Measurements from ENCODE around the gene MTA2.

The MTA2 gene

DNA sequence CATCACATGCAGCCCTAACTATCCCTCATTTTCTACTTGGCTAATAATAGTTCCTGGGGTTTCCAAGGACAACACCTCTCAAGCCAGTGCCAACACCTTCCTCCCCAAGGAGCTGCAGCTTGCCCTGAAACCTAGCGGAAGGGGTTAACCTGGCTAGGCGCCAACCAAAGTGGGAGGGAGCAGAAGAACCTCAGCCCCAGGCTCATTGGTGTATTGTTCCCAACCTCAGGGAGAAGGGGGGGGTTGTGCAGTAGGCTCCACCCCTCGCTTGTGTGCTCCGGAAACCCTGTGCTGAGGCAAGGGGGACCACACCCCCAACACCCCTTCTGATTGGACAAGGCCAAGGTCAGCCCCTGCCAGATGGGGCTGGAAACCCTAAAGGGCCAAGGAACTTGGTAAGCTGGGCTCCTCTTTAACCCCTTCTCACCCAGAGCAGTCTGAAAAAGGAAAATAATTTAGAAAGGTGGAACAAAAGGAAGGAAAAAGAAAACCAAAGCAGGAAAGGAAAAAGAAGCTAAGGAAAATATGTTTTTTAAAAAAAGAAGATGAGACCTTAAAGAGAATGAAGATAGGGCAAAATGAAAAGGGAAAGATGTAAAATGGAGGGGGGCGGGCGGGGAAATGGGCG lies 2.5 kb downstream of the MTA2 start (continued):
- TF ChIP-seq, protein P1, sequence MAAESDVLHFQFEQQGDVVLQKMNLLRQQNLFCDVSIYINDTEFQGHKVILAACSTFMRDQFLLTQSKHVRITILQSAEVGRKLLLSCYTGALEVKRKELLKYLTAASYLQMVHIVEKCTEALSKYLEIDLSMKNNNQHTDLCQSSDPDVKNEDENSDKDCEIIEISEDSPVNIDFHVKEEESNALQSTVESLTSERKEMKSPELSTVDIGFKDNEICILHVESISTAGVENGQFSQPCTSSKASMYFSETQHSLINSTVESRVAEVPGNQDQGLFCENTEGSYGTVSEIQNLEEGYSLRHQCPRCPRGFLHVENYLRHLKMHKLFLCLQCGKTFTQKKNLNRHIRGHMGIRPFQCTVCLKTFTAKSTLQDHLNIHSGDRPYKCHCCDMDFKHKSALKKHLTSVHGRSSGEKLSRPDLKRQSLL (tag by site-specific recombination; IDR thresholded peaks at IDR 0.05), result no peak
- TF ChIP-seq ZNF76 (tag by site-specific recombination; IDR thresholded peaks at IDR 0.05; ENCODE audit: borderline replicate concordance, low read depth) (no peak), ZNF510 (tag by site-specific recombination; IDR thresholded peaks at IDR 0.05; ENCODE audit: insufficient replicate concordance) (no peak), ZNF791 (tag by site-specific recombination; IDR thresholded peaks at IDR 0.05) (no peak), SCRT2 (tag by site-specific recombination; IDR thresholded peaks at IDR 0.05) (no peak), ZNF19 (tag by site-specific recombination; IDR thresholded peaks at IDR 0.05; ENCODE audit: low read depth) (no peak), ZBTB20 (tag by site-specific recombination; IDR thresholded peaks at IDR 0.05) (no peak), ZNF514 (tag by site-specific recombination; IDR thresholded peaks at IDR 0.05) (no peak), ZNF223 (tag by site-specific recombination; IDR thresholded peaks at IDR 0.05) (no peak), ZNF366 (tag by site-specific recombination; conservative IDR thresholded peaks at IDR 0.05) (peak; percentile 76), ZNF10 (tag by site-specific recombination; IDR thresholded peaks at IDR 0.05) (no peak), ZSCAN23 (tag by site-specific recombination; IDR thresholded peaks at IDR 0.05) (no peak), ZNF830 (tag by site-specific recombination; IDR thresholded peaks at IDR 0.05; ENCODE audit: low read depth) (no peak), ZNF169 (tag by site-specific recombination; IDR thresholded peaks at IDR 0.05) (no peak), KLF9 (tag by site-specific recombination; IDR thresholded peaks at IDR 0.05; ENCODE audit: low read depth) (peak; percentile 87), ZNF175 (tag by site-specific recombination; IDR thresholded peaks at IDR 0.05) (no peak), ZBTB21 (tag by site-specific recombination; IDR thresholded peaks at IDR 0.05) (no peak), ZNF677 (tag by site-specific recombination; IDR thresholded peaks at IDR 0.05) (no peak), ZFHX2 (tag by site-specific recombination; conservative IDR thresholded peaks at IDR 0.05) (0 out of 2 replicates have a peak, but pooled peaks have one; percentile 7), ZNF626 (tag by site-specific recombination; IDR thresholded peaks at IDR 0.05) (no peak), ZBTB7A (tag by site-specific recombination; IDR thresholded peaks at IDR 0.05; ENCODE audit: low read depth) (no peak), ZNF140 (tag by site-specific recombination; IDR thresholded peaks at IDR 0.05) (no peak)
- TF ChIP-seq, protein P2, sequence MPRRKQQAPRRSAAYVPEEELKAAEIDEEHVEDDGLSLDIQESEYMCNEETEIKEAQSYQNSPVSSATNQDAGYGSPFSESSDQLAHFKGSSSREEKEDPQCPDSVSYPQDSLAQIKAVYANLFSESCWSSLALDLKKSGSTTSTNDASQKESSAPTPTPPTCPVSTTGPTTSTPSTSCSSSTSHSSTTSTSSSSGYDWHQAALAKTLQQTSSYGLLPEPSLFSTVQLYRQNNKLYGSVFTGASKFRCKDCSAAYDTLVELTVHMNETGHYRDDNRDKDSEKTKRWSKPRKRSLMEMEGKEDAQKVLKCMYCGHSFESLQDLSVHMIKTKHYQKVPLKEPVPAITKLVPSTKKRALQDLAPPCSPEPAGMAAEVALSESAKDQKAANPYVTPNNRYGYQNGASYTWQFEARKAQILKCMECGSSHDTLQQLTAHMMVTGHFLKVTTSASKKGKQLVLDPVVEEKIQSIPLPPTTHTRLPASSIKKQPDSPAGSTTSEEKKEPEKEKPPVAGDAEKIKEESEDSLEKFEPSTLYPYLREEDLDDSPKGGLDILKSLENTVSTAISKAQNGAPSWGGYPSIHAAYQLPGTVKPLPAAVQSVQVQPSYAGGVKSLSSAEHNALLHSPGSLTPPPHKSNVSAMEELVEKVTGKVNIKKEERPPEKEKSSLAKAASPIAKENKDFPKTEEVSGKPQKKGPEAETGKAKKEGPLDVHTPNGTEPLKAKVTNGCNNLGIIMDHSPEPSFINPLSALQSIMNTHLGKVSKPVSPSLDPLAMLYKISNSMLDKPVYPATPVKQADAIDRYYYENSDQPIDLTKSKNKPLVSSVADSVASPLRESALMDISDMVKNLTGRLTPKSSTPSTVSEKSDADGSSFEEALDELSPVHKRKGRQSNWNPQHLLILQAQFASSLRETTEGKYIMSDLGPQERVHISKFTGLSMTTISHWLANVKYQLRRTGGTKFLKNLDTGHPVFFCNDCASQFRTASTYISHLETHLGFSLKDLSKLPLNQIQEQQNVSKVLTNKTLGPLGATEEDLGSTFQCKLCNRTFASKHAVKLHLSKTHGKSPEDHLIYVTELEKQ (tag by site-specific recombination; IDR thresholded peaks at IDR 0.05; ENCODE audit: borderline replicate concordance), result no peak
- TF ChIP-seq, protein P3, sequence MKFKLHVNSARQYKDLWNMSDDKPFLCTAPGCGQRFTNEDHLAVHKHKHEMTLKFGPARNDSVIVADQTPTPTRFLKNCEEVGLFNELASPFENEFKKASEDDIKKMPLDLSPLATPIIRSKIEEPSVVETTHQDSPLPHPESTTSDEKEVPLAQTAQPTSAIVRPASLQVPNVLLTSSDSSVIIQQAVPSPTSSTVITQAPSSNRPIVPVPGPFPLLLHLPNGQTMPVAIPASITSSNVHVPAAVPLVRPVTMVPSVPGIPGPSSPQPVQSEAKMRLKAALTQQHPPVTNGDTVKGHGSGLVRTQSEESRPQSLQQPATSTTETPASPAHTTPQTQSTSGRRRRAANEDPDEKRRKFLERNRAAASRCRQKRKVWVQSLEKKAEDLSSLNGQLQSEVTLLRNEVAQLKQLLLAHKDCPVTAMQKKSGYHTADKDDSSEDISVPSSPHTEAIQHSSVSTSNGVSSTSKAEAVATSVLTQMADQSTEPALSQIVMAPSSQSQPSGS (tag by site-specific recombination; IDR thresholded peaks at IDR 0.05; ENCODE audit: low read depth), result no peak
- TF ChIP-seq, protein P4, sequence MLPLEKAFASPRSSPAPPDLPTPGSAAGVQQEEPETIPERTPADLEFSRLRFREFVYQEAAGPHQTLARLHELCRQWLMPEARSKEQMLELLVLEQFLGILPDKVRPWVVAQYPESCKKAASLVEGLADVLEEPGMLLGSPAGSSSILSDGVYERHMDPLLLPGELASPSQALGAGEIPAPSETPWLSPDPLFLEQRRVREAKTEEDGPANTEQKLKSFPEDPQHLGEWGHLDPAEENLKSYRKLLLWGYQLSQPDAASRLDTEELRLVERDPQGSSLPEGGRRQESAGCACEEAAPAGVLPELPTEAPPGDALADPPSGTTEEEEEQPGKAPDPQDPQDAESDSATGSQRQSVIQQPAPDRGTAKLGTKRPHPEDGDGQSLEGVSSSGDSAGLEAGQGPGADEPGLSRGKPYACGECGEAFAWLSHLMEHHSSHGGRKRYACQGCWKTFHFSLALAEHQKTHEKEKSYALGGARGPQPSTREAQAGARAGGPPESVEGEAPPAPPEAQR (tag by site-specific recombination; IDR thresholded peaks at IDR 0.05), result no peak
- TF ChIP-seq, protein P5, sequence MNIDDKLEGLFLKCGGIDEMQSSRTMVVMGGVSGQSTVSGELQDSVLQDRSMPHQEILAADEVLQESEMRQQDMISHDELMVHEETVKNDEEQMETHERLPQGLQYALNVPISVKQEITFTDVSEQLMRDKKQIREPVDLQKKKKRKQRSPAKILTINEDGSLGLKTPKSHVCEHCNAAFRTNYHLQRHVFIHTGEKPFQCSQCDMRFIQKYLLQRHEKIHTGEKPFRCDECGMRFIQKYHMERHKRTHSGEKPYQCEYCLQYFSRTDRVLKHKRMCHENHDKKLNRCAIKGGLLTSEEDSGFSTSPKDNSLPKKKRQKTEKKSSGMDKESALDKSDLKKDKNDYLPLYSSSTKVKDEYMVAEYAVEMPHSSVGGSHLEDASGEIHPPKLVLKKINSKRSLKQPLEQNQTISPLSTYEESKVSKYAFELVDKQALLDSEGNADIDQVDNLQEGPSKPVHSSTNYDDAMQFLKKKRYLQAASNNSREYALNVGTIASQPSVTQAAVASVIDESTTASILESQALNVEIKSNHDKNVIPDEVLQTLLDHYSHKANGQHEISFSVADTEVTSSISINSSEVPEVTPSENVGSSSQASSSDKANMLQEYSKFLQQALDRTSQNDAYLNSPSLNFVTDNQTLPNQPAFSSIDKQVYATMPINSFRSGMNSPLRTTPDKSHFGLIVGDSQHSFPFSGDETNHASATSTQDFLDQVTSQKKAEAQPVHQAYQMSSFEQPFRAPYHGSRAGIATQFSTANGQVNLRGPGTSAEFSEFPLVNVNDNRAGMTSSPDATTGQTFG (tag by site-specific recombination; IDR thresholded peaks at IDR 0.05; ENCODE audit: borderline replicate concordance), result no peak
- TF ChIP-seq, protein P6, sequence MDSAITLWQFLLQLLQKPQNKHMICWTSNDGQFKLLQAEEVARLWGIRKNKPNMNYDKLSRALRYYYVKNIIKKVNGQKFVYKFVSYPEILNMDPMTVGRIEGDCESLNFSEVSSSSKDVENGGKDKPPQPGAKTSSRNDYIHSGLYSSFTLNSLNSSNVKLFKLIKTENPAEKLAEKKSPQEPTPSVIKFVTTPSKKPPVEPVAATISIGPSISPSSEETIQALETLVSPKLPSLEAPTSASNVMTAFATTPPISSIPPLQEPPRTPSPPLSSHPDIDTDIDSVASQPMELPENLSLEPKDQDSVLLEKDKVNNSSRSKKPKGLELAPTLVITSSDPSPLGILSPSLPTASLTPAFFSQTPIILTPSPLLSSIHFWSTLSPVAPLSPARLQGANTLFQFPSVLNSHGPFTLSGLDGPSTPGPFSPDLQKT (IDR thresholded peaks at IDR 0.05; ENCODE audit: borderline replicate concordance, low read depth, low read length), result peak; percentile 80
- TF ChIP-seq, protein P7, sequence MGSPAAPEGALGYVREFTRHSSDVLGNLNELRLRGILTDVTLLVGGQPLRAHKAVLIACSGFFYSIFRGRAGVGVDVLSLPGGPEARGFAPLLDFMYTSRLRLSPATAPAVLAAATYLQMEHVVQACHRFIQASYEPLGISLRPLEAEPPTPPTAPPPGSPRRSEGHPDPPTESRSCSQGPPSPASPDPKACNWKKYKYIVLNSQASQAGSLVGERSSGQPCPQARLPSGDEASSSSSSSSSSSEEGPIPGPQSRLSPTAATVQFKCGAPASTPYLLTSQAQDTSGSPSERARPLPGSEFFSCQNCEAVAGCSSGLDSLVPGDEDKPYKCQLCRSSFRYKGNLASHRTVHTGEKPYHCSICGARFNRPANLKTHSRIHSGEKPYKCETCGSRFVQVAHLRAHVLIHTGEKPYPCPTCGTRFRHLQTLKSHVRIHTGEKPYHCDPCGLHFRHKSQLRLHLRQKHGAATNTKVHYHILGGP (tag by site-specific recombination; IDR thresholded peaks at IDR 0.05), result no peak

All from HEK293 (cell line).